ENCODE data around the gene CDC6.
"Not testable (repeated sequence)": the region's sequence is repeated elsewhere in the genome, so short reads cannot be mapped to it uniquely, and the experiment has no call there.

CDC6 gene

DNA sequence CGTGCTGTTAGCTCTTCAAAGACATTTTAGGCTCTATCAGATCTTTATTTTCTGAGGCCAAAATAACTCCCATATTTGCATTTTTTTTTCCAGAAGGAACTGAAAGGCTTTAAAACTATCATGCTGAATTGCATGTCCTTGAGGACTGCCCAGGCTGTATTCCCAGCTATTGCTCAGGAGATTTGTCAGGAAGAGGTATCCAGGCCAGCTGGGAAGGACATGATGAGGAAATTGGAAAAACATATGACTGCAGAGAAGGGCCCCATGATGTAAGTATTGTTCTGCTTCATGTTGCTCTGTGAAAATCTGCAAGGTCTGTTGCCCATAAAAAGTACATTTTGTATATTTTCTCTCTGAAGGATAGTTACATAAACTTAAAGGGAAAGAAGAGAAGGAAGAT is 5.7 kb downstream of the CDC6 start:
- DNase-seq (ENCODE audit: low read depth, low spot score): no peak
- TF ChIP-seq, protein P1, sequence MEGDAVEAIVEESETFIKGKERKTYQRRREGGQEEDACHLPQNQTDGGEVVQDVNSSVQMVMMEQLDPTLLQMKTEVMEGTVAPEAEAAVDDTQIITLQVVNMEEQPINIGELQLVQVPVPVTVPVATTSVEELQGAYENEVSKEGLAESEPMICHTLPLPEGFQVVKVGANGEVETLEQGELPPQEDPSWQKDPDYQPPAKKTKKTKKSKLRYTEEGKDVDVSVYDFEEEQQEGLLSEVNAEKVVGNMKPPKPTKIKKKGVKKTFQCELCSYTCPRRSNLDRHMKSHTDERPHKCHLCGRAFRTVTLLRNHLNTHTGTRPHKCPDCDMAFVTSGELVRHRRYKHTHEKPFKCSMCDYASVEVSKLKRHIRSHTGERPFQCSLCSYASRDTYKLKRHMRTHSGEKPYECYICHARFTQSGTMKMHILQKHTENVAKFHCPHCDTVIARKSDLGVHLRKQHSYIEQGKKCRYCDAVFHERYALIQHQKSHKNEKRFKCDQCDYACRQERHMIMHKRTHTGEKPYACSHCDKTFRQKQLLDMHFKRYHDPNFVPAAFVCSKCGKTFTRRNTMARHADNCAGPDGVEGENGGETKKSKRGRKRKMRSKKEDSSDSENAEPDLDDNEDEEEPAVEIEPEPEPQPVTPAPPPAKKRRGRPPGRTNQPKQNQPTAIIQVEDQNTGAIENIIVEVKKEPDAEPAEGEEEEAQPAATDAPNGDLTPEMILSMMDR (IDR thresholded peaks at IDR 0.05; ENCODE audit: low read depth, low read length): no peak
- no peak overlapping the region for H3K4me3 ChIP-seq (ENCODE audit: low read depth, low read length)
- in situ Hi-C loops (cut with HindIII; ENCODE audit: low sequenced_read_pairs): loop anchor here (25.0 kb wide), 1 partner anchor 106 kb away; the partner anchor contains the start of gene RAPGEFL1

DNA sequence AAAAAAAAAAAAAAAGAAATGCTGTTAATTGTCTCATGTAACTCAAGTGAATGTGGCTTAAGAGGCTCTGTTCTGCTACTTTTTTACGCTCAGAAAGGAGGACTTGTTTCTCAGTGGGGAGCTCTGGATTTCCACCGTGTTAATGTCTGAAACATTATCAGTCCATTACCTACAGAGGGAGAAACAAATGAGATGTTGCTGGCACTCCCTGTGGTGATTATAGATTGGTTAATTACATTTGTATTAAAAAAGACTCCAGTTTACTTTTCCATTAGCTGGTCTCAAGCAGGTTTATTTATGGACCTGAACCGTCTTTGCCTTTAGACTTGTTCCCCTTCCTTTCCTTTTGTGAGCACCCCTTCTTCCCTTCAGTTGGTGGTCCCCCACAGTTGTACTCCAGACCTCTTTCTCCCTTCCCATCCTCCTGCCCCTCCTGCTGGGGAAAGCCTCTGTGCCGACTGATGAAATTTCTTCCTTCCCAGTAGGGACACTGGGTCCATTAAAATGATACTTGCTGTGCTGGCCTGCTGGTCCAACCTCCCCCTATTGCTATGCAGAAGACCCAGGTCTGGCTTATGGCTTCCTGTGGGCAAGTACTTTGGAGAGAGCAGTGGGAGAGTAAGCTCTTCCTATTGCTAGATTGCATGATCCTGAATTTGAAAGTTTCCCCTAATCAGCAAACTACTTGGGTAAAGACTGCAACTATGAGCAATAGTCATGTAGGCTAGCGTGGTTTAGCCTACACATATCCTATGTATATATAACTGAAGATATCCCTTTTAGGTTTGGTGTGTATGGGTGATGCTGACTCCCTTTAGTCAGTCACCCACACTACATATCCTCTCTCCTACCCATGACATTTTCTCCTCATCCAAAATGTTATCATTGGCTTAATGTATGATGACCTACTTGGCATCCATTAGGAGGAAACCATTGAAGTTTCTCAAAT is 8.1 kb downstream of the CDC6 start:
- H3K4me3 ChIP-seq (ENCODE audit: low read depth, low read length): no peak overlapping the region
- TF ChIP-seq, protein P1 (IDR thresholded peaks at IDR 0.05; ENCODE audit: low read depth, low read length): no peak
- no peak for DNase-seq (ENCODE audit: low read depth, low spot score)
- in situ Hi-C loops (cut with HindIII; ENCODE audit: low sequenced_read_pairs): loop anchor here (25.0 kb wide), 1 partner anchor 108 kb away; the partner anchor contains the start of gene RAPGEFL1

DNA sequence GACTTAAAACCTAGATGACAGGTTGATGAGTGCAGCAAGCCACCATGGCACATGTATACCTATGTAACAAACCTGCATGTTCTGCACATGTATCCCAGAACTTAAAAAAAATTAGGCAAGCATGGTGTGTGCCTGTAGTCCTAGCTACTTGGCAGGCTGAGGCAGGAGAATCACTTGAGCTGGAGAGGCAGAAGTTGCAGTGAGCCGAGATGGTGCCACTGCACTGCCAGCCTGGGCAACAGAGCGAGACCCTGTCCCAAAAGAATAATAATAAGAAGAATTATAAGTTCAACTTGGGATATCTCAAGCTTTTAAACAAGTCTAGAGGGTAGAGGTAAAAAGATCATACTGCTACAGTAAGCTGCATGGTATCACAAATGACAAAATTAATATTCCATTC is 9.8 kb downstream of the CDC6 start:
- TF ChIP-seq, protein P1 (IDR thresholded peaks at IDR 0.05; ENCODE audit: low read depth, low read length): no peak
- H3K4me3 ChIP-seq (ENCODE audit: low read depth, low read length): no peak overlapping the region
- in situ Hi-C loops (cut with HindIII; ENCODE audit: low sequenced_read_pairs): loop anchor here (25.0 kb wide), 1 partner anchor 110 kb away; the partner anchor contains the start of gene RAPGEFL1
- DNase-seq (ENCODE audit: low read depth, low spot score): no peak

DNA sequence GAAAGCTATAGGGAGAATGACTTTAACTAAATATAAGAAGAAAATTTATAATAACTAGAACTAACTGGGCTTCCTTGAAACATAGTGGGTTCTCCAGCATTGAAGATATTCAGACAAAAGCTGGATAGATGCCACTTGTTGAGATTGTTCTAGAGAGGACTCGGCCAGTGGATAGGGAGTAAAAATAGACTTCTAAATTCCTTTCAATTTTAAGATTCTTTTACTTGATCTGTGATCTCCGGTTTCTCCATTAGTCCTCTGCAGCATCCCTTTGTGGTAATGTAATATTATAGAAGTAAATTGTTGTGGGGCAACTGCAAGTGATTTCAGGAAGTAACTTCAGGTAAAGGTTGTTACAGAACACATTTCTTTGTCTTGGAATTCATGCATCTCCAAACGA is 11.0 kb downstream of the CDC6 start:
- H3K4me3 ChIP-seq (ENCODE audit: low read depth, low read length): no peak overlapping the region
- TF ChIP-seq, protein P1 (IDR thresholded peaks at IDR 0.05; ENCODE audit: low read depth, low read length): no peak
- in situ Hi-C loops (cut with HindIII; ENCODE audit: low sequenced_read_pairs): loop anchor here (25.0 kb wide), 1 partner anchor 111 kb away; the partner anchor contains the start of gene RAPGEFL1
- peak; percentile 44 for DNase-seq (ENCODE audit: low read depth, low spot score)

DNA sequence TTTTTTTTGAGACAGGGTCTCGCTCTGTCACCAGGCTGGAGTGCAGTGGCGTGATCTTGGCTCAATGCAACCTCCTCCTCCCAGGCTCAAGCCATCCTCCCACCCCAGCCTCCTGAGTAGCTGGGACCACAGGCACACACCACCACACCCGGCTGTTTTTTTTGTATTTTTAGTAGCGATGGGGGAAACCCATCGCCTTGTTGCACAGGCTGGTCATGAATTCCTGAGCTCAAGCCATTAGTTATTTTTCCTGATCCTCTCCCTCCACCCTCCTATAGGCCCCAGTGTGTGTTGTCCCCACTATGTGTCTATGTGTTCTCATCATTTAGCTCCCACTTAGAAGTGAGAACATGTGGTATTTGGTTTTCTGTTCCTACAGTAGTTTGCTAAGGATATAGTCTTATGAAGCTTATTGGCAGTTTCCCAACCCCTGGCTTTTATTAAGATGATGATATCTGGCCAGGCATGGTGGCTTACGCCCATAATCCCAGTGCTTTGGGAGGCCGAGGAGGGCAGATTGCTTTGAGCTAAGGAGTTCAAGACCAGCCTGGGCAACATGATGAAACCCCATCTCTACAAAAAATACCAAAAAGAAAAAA is 11.6 kb downstream of the CDC6 start:
- in situ Hi-C loops (cut with HindIII; ENCODE audit: low sequenced_read_pairs): loop anchor here (25.0 kb wide), 1 partner anchor 112 kb away; the partner anchor contains the start of gene RAPGEFL1
- DNase-seq (ENCODE audit: low read depth, low spot score); H3K4me3 ChIP-seq (ENCODE audit: low read depth, low read length): not testable (repeated sequence)

DNA sequence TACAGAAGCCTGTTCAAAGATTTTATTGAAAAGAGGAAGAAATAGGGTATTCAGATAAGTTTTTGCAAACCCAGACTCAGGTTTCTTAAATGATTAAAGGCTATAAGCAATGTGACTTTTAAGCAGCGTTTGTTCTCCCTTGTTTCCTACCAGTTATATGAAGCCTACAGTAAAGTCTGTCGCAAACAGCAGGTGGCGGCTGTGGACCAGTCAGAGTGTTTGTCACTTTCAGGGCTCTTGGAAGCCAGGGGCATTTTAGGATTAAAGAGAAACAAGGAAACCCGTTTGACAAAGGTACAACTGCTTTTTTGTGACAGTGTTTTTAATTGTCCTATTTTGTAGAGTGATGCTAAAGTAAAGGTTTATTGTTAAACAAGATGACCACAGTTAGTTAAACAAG is 13.6 kb downstream of the CDC6 start:
- no peak overlapping the region for H3K4me3 ChIP-seq (ENCODE audit: low read depth, low read length)
- DNase-seq (ENCODE audit: low read depth, low spot score): no peak
- TF ChIP-seq, protein P1 (IDR thresholded peaks at IDR 0.05; ENCODE audit: low read depth, low read length): no peak
- in situ Hi-C loops (cut with HindIII; ENCODE audit: low sequenced_read_pairs): loop anchor here (10.0 kb wide), 1 partner anchor 63 kb away; the partner anchor contains the start of gene GJD3
